ENCODE data around the gene SLC6A4. TPM values are rescaled to one million over a fixed set of nuclear protein-coding genes. Genes with fewer than 3 reads are reported as not detected.
"Not testable (repeated sequence)": the region's sequence is repeated elsewhere in the genome, so short reads cannot be mapped to it uniquely, and the experiment has no call there.

The SLC6A4 gene
- total and polyA plus RNA-seq, 3 donors from 2014 or later, result 1.7 to 2.4 (median 1.7) TPM

- Histone ChIP-seq H3K36me3 (ENCODE audit: low read depth, missing control alignments) (no peaks in the 10 kb centered on the region), H3K9me3 (no peaks in the 10 kb centered on the region), H3K27me3 (no peaks in the 10 kb centered on the region), H3K27ac (no peak overlapping the region), H3K4me3 (no peak overlapping the region), H3K4me1 (no peaks in the 10 kb centered on the region)
- 79 to 87% methylated on average over 8 to 9 of the region's 9 CpGs for WGBS, 2 donors
- intact Hi-C loops (cut with DNase I; ENCODE audit: low total_unique reads), result no loop called here
- DNase-seq, result no peak
- TF ChIP-seq POLR2A (IDR thresholded peaks at IDR 0.05), result no peak
- no peak for TF ChIP-seq CTCF (IDR thresholded peaks at IDR 0.05)
These were observed 27.8 kb downstream of the SLC6A4 start for GRCh38 chr17:30207655-30208054.

GRCh38 chr17:30203471-30203981 lies 32.0 kb downstream of the SLC6A4 start:
- DNase-seq, result no peak
- TF ChIP-seq POLR2A (IDR thresholded peaks at IDR 0.05) (no peak), CTCF (IDR thresholded peaks at IDR 0.05) (no peak)
- Histone ChIP-seq H3K27me3 (no peaks in the 10 kb centered on the region), H3K4me3 (no peak overlapping the region), H3K9me3 (no peaks in the 10 kb centered on the region), H3K36me3 (ENCODE audit: low read depth, missing control alignments) (no peaks in the 10 kb centered on the region), H3K27ac (no peak overlapping the region), H3K4me1 (no peaks in the 10 kb centered on the region)
- 81 to 82% methylated on average over 6 of the region's 6 CpGs for WGBS, 2 donors
- intact Hi-C loops (cut with DNase I; ENCODE audit: low total_unique reads), result no loop called here

- WGBS, 2 donors, result 92 to 95% methylated on average over 8 of the region's 9 CpGs
- H3K27me3 ChIP-seq, H3K9me3 ChIP-seq: not testable (repeated sequence)
These were observed 34.8 kb downstream of the SLC6A4 start for GRCh38 chr17:30200656-30201055.

GRCh38 chr17:30200106-30200505 lies 35.4 kb downstream of the SLC6A4 start:
- H3K4me3 ChIP-seq, result no peak overlapping the region
- intact Hi-C loops (cut with DNase I; ENCODE audit: low total_unique reads), result no loop called here
- H3K36me3 ChIP-seq (ENCODE audit: low read depth, missing control alignments), result no peaks in the 10 kb centered on the region
- no peaks in the 10 kb centered on the region for H3K27me3 ChIP-seq
- no peak for TF ChIP-seq POLR2A (IDR thresholded peaks at IDR 0.05)
- no peak for TF ChIP-seq CTCF (IDR thresholded peaks at IDR 0.05)
- 67 to 76% methylated on average over 10 of the region's 10 CpGs for WGBS, 2 donors
- no peaks in the 10 kb centered on the region for H3K9me3 ChIP-seq
- H3K4me1 ChIP-seq, result no peaks in the 10 kb centered on the region
- no peak overlapping the region for H3K27ac ChIP-seq
- peak; percentile 51 for DNase-seq

More at GRCh38 chr17:30200656-30201055, 34.8 kb downstream of the SLC6A4 start:
- H3K27ac ChIP-seq; H3K4me1 ChIP-seq; H3K4me3 ChIP-seq; H3K36me3 ChIP-seq (ENCODE audit: low read depth, missing control alignments); DNase-seq; intact Hi-C loops (cut with DNase I; ENCODE audit: low total_unique reads): not testable (repeated sequence)

- H3K9me3 ChIP-seq, result no peaks in the 10 kb centered on the region
- TF ChIP-seq CTCF (IDR thresholded peaks at IDR 0.05) (no peak), POLR2A (IDR thresholded peaks at IDR 0.05) (no peak)
- no peak overlapping the region for H3K27ac ChIP-seq
- H3K4me1 ChIP-seq, result no peaks in the 10 kb centered on the region
- H3K4me3 ChIP-seq, result no peak overlapping the region
- no peaks in the 10 kb centered on the region for H3K36me3 ChIP-seq (ENCODE audit: low read depth, missing control alignments)
- 73 to 77% methylated on average over 5 of the region's 5 CpGs for WGBS, 2 donors
- intact Hi-C loops (cut with DNase I; ENCODE audit: low total_unique reads), result no loop called here
- H3K27me3 ChIP-seq, result no peaks in the 10 kb centered on the region
- no peak for DNase-seq
These were observed 35.9 kb downstream of the SLC6A4 start for GRCh38 chr17:30199600-30199999.
